ENCODE data around the gene OR1A2. TPM values are rescaled to one million over a fixed set of nuclear protein-coding genes. Genes with fewer than 3 reads are reported as not detected.
A peak's percentile ranks its signal among the peaks of the same experiment; 100 is the strongest.

Gene OR1A2
- total RNA-seq: not detected
- not detected for polyA plus RNA-seq
- long read RNA-seq, donor 1: 0 reads
- long read RNA-seq, donor 2: 0 reads
- long read RNA-seq, donor 3: 0 reads
- long read RNA-seq, donor 4: 0 reads
- long read RNA-seq, donor 5: 0 reads

DNA sequence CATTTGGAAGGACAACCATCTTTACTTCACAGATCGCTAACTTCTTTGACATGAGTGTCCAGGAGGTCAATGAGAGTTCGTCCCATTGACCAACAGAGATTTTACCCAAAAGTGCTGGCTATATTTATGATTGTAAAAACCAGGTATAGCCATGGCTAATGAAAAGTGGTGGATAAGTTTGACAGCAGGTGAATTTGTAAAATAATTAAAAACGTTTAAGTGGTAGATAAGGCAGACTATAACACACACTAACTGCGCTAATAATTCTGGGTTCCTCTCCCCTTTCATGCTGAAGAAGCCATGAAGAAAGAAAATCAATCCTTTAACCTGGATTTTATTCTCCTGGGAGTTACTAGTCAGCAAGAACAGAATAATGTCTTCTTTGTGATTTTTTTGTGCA lies at the start of gene OR1A2:
Gene OR1A2 (plus strand): TSS at position 301 of the 400 bp plus-strand sequence. CDS start 0 bp downstream, at position 301.
- Histone ChIP-seq H3K9ac (ENCODE audit: insufficient read depth in 1 of 2, low read length in 2 of 2) (no peak within 1 kb of the TSS), H3K27me3 (ENCODE audit: control insufficient read depth in 3 of 3, insufficient read depth in 3 of 3, low read length in 2 of 3) (no peaks in the 10 kb centered on the region), H3K4me3 (no peak within 1 kb of the TSS), H3K9me3 (ENCODE audit: control insufficient read depth in 4 of 4, insufficient read depth in 3 of 4, low read length in 3 of 4) (peaks cover 0 to 9% (median 3%) of the 10 kb centered on the region in 4 donors), H3K27ac (ENCODE audit: low read depth in 1 of 2, low read length in 1 of 2) (no peak within 1 kb of the TSS), H3K4me1 (ENCODE audit: control insufficient read depth in 5 of 5, insufficient read depth in 5 of 5, low read length in 5 of 5) (no peaks in the 10 kb centered on the region), H3K36me3 (ENCODE audit: control insufficient read depth in 4 of 4, insufficient read depth in 4 of 4, low read length in 4 of 4) (no peaks in the 10 kb centered on the region)
- DNase-seq (no peak), ATAC-seq (ENCODE audit: insufficient read depth, low FRiP score) (no peak)
- TF ChIP-seq, protein P1, sequence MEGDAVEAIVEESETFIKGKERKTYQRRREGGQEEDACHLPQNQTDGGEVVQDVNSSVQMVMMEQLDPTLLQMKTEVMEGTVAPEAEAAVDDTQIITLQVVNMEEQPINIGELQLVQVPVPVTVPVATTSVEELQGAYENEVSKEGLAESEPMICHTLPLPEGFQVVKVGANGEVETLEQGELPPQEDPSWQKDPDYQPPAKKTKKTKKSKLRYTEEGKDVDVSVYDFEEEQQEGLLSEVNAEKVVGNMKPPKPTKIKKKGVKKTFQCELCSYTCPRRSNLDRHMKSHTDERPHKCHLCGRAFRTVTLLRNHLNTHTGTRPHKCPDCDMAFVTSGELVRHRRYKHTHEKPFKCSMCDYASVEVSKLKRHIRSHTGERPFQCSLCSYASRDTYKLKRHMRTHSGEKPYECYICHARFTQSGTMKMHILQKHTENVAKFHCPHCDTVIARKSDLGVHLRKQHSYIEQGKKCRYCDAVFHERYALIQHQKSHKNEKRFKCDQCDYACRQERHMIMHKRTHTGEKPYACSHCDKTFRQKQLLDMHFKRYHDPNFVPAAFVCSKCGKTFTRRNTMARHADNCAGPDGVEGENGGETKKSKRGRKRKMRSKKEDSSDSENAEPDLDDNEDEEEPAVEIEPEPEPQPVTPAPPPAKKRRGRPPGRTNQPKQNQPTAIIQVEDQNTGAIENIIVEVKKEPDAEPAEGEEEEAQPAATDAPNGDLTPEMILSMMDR (IDR thresholded peaks at IDR 0.05; ENCODE audit: control extremely low read depth, extremely low read depth): no peak
- 81 to 88% methylated on average over 4 of the region's 4 CpGs for WGBS, 2 donors

- no peaks in the 10 kb centered on the region for H3K4me1 ChIP-seq (ENCODE audit: control insufficient read depth in 5 of 5, insufficient read depth in 5 of 5, low read length in 5 of 5)
- no peak overlapping the region for H3K27ac ChIP-seq (ENCODE audit: low read depth in 1 of 2, low read length in 1 of 2)
- TF ChIP-seq, protein P1 (IDR thresholded peaks at IDR 0.05; ENCODE audit: control extremely low read depth, extremely low read depth): no peak
- no peaks in the 10 kb centered on the region for H3K27me3 ChIP-seq (ENCODE audit: control insufficient read depth in 3 of 3, insufficient read depth in 3 of 3, low read length in 2 of 3)
- H3K4me3 ChIP-seq: no peak overlapping the region
- ATAC-seq (ENCODE audit: insufficient read depth, low FRiP score) (no peak), DNase-seq (no peak)
- H3K9ac ChIP-seq (ENCODE audit: insufficient read depth in 1 of 2, low read length in 2 of 2): no peak overlapping the region
- WGBS, 2 donors: 47 to 62% methylated on average over 1 of the region's 1 CpG
- H3K9me3 ChIP-seq (ENCODE audit: control insufficient read depth in 4 of 4, insufficient read depth in 3 of 4, low read length in 3 of 4): peaks cover 0 to 7% (median 0%) of the 10 kb centered on the region in 4 donors
- no peaks in the 10 kb centered on the region for H3K36me3 ChIP-seq (ENCODE audit: control insufficient read depth in 4 of 4, insufficient read depth in 4 of 4, low read length in 4 of 4)
Observed at GRCh38 chr17:3157218-3157617, 40.1 kb upstream of the OR1A2 start.

DNA sequence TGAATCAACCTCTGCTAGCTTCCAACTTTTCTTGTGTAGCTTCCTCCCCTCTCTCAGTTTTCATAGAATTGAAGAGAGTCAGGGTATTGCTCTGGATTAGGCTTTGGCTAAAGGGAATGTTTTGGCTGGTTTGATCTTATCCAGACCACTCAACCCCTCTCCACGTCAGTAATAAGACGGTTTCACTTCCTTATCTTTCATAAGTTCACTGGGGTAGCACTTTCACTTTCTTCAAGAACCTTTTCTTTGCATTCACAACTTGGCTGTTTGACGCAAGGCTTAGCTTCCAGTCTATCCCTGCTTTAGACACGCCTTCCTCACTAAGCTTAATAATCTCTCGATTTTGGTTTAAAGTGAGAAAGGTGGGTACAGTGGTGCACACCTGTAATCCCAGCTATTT lies 29.7 kb upstream of the OR1A2 start:
- WGBS, 2 donors: 42 to 44% methylated on average over 5 of the region's 5 CpGs
- H3K9me3 ChIP-seq (ENCODE audit: control insufficient read depth in 4 of 4, insufficient read depth in 3 of 4, low read length in 3 of 4): peaks cover 0 to 12% (median 3%) of the 10 kb centered on the region in 4 donors
- TF ChIP-seq, protein P1 (IDR thresholded peaks at IDR 0.05; ENCODE audit: control extremely low read depth, extremely low read depth): no peak
- no peak overlapping the region for H3K4me3 ChIP-seq
- H3K27me3 ChIP-seq (ENCODE audit: control insufficient read depth in 3 of 3, insufficient read depth in 3 of 3, low read length in 2 of 3): no peaks in the 10 kb centered on the region
- peak in 1 of 3 donors; percentile 3 for DNase-seq
- no peaks in the 10 kb centered on the region for H3K36me3 ChIP-seq (ENCODE audit: control insufficient read depth in 4 of 4, insufficient read depth in 4 of 4, low read length in 4 of 4)
- no peaks in the 10 kb centered on the region for H3K4me1 ChIP-seq (ENCODE audit: control insufficient read depth in 5 of 5, insufficient read depth in 5 of 5, low read length in 5 of 5)
- H3K9ac ChIP-seq (ENCODE audit: insufficient read depth in 1 of 2, low read length in 2 of 2): no peak overlapping the region
- ATAC-seq (ENCODE audit: insufficient read depth, low FRiP score): no peak
- no peak overlapping the region for H3K27ac ChIP-seq (ENCODE audit: low read depth in 1 of 2, low read length in 1 of 2)

DNA sequence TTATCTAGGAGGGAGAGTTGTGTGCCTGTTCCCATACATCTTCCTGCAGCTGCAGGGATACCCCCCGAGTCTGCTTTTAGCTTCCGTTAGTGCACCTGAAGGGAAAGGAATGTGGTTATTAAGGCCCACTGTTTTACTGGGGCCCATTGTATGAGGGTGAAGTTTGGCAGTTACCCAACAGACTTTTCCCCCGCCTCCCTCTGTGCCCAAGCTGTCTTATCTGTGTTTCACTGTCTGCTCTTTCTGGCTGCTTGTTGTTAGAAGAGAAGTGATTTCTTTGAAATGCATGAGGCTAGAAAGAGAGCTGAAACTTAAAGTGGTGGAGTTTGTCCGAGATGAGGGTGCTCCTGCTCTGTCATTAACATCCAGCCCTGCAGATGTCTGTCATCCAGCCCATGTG lies 7.4 kb upstream of the OR1A2 start:
- ATAC-seq (ENCODE audit: insufficient read depth, low FRiP score) (no peak), DNase-seq (peak in 1 of 3 donors; percentile 12)
- H3K36me3 ChIP-seq (ENCODE audit: control insufficient read depth in 4 of 4, insufficient read depth in 4 of 4, low read length in 4 of 4): no peaks in the 10 kb centered on the region
- H3K9me3 ChIP-seq (ENCODE audit: control insufficient read depth in 4 of 4, insufficient read depth in 3 of 4, low read length in 3 of 4): no peaks in the 10 kb centered on the region
- H3K27ac ChIP-seq (ENCODE audit: low read depth in 1 of 2, low read length in 1 of 2): no peak overlapping the region
- no peak overlapping the region for H3K9ac ChIP-seq (ENCODE audit: insufficient read depth in 1 of 2, low read length in 2 of 2)
- no peaks in the 10 kb centered on the region for H3K27me3 ChIP-seq (ENCODE audit: control insufficient read depth in 3 of 3, insufficient read depth in 3 of 3, low read length in 2 of 3)
- no peak overlapping the region for H3K4me3 ChIP-seq
- H3K4me1 ChIP-seq (ENCODE audit: control insufficient read depth in 5 of 5, insufficient read depth in 5 of 5, low read length in 5 of 5): no peaks in the 10 kb centered on the region
- TF ChIP-seq, protein P1 (IDR thresholded peaks at IDR 0.05; ENCODE audit: control extremely low read depth, extremely low read depth): no peak
- 19 to 36% methylated on average over 4 of the region's 4 CpGs for WGBS, 2 donors

Data from lung (tissue), 16 donors.